Immature natural killer cell (primary cell): Measurements from ENCODE around the gene POLN. TPM values are rescaled to one million over a fixed set of nuclear protein-coding genes. Genes with fewer than 3 reads are reported as not detected.

Source experiments
- DNase-seq, 3 donors: peaks; one replicate each; pipeline ENCODE4 v3.0.0; 2022; ENCODE audit warnings: mixed read lengths in 1 of 3
- H3K27ac Mint-ChIP-seq, 6 donors: one replicate each; pipeline ENCODE4 v1.8.0; 2020; ENCODE audit warnings: mixed read lengths in 6 of 6, mild to moderate bottlenecking in 5 of 6, inconsistent platforms in 4 of 6, moderate library complexity in 3 of 6
- H3K27me3 Mint-ChIP-seq, 3 donors: one replicate each; pipeline ENCODE4 v1.8.0; 2020 to 2021; ENCODE audit warnings: low read depth in 3 of 3, mild to moderate bottlenecking in 3 of 3, mixed read lengths in 3 of 3, moderate library complexity in 3 of 3, inconsistent platforms in 1 of 3
- H3K36me3 Mint-ChIP-seq, 3 donors: one replicate each; pipeline ENCODE4 v1.8.0; 2020; ENCODE audit warnings: mixed read lengths in 3 of 3, inconsistent platforms in 2 of 3, mild to moderate bottlenecking in 2 of 3
- H3K4me1 Mint-ChIP-seq, 2 donors: one replicate each; pipeline ENCODE4 v1.8.0; 2020; ENCODE audit warnings: inconsistent platforms in 2 of 2, mild to moderate bottlenecking in 2 of 2, mixed read lengths in 2 of 2, moderate library complexity in 1 of 2
- H3K4me3 Mint-ChIP-seq, 5 donors: one replicate each; pipeline ENCODE4 v1.8.0; 2020; ENCODE audit warnings: mild to moderate bottlenecking in 5 of 5, mixed read lengths in 5 of 5, inconsistent platforms in 3 of 5, moderate library complexity in 3 of 5
- H3K9me3 Mint-ChIP-seq, 6 donors: one replicate each; pipeline ENCODE4 v1.8.0; 2020; ENCODE audit warnings: mild to moderate bottlenecking in 6 of 6, mixed read lengths in 6 of 6, inconsistent platforms in 4 of 6, moderate library complexity in 3 of 6
- polyA plus RNA-seq, 3 donors: library from polyadenylated mRNA; unstranded; fragments of 300-500 nt; fragmentation: Illumina TruSeq; gene quantifications; one replicate each; pipeline ENCODE4 v1.2.3, GENCODE V29; 2021

The POLN gene
- polyA plus RNA-seq, 3 donors from 2014 or later, result 0.41 to 1.6 TPM; not detected in 1

DNA sequence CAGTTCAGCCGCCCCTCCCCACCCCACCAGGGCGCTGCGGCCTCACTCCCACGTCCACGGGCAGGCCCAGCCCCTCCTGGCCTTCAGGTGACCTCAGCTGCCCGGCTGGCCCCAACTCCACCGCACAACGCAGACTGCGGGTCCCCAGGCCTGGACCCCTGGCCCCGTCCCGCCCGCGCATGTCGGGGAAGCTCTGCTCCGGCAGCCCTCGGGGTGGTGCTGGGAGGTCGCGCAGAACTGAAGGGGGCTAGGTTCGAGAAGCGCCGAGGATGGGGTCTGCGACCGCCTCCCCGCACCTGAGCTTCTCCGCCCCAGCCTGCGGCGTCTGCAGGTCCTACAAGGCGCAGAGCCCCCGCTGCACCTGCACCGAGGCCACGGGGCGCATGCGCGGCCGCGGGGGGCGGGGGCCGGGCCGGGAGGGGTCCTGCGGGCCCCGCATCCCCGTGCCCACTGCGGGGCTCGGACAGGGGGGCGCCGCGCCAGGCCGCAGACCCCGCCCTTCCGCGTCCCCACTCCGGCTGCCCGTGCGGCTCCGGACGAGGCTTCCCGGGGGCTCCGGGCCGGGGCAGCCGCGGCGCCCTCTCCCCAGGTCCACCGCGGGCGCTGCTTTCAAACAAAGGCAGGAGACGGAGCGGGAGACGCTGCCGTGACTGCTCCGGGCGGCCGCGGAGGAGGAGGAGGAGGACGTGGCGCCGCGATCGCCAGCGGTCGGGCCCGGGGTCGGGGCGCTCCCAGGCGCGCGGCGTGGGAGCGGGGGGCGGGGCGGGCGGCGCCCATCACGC, 183.5 kb downstream of the POLN start:
- Mint-ChIP-seq H3K9me3 (no peaks in the 10 kb centered on the region), H3K4me3 (no peak overlapping the region), H3K4me1 (peaks cover 0 to 3% of the 10 kb centered on the region in 2 donors), H3K27ac (no peak overlapping the region), H3K36me3 (no peaks in the 10 kb centered on the region), H3K27me3 (peaks cover 2 to 18% (median 8%) of the 10 kb centered on the region in 3 donors)
- DNase-seq, result no peak

DNA sequence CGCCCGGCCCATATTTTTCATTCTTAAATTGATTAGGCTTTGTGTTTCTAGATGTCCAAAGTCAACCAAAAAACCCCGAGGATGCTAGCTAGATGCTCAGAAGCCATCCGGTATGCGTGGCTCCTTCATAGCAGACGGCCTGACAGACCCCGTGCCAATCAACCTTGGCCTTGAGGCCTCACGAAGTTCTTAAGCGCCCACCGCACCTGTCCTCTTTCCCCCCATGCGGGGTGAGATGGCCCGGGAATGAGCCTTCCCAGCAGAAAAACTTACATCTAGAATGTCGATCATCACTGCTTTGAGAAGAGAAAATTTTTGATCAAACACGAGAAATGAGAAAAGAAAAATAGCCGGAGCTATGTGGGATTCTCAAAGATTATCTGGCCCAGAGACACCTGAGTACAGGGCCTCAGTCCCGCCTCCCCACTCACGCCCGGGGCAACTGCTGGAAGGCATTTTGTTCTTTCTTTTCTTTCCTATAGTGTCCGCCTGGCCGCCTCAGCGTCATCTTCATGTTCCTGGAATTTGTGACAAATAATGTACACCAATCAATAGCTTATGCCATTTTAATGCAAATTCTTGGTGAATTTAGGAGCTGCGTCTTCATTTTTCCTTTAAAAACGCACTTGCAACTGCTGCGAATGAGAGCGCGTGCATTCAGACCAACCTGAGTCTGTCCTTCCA, 184.4 kb downstream of the POLN start:
- H3K4me3 Mint-ChIP-seq, result peak overlapping the region; percentile 42 to 79 (median 67)

DNA sequence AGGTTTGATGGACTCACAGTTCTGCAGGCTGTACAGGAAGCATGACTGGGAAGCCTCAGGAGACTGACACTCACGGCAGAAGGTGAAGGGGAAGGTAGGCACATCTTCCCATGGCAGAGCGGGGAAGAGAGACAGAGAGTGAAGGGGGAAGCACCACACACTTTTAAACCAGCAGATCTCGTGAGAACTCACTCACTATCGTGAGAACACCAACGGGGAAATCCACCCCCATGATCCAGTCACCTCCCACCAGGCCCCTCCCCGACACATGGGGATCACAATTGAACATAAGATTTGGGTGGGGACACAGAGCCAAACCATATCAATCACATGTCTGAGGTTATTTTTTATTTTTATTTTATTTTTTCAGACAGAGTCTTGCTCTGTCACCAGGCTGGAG, 187.7 kb downstream of the POLN start:
- peaks cover 0 to 3% of the 10 kb centered on the region in 2 donors for H3K4me1 Mint-ChIP-seq
- H3K4me3 Mint-ChIP-seq, result no peak overlapping the region
- H3K27me3 Mint-ChIP-seq, result peaks cover 2 to 22% (median 13%) of the 10 kb centered on the region in 3 donors
- no peaks in the 10 kb centered on the region for H3K36me3 Mint-ChIP-seq
- no peak overlapping the region for H3K27ac Mint-ChIP-seq
- peaks cover 0 to 2% (median 0%) of the 10 kb centered on the region in 6 donors for H3K9me3 Mint-ChIP-seq
- DNase-seq, result no peak

More for the DNA sequence above, 184.4 kb downstream of the POLN start:
- Mint-ChIP-seq H3K36me3 (no peaks in the 10 kb centered on the region), H3K4me1 (peaks cover 0 to 3% of the 10 kb centered on the region in 2 donors), H3K27me3 (peaks cover 2 to 18% (median 8%) of the 10 kb centered on the region in 3 donors), H3K27ac (no peak overlapping the region), H3K9me3 (peaks cover 0 to under 1% (median 0%) of the 10 kb centered on the region in 6 donors)
- no peak for DNase-seq

DNA sequence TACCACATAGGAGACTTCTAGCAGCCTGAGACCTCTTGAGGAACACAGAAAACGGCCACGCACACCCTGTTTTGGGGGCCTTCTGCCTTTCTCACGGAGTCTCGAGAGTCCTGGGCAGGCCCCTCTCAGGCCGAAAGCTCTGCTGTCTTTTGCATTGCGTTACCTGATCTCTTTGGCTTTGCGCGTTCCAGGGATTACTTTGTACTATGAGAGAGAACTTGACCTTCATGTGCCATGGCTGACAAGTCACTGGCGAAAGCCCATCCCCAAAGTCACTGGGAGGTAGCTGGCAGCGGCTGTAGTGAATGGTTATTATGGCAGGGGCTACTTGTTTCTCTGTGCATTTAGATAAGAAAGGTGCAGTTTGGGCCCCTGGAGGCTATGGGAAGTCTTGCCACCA, 190.8 kb downstream of the POLN start:
- Mint-ChIP-seq H3K36me3 (no peaks in the 10 kb centered on the region), H3K27ac (no peak overlapping the region), H3K27me3 (peaks cover 2 to 11% (median 9%) of the 10 kb centered on the region in 3 donors), H3K9me3 (peaks cover 0 to 2% (median 0%) of the 10 kb centered on the region in 6 donors), H3K4me1 (no peaks in the 10 kb centered on the region), H3K4me3 (no peak overlapping the region)
- DNase-seq, result no peak

DNA sequence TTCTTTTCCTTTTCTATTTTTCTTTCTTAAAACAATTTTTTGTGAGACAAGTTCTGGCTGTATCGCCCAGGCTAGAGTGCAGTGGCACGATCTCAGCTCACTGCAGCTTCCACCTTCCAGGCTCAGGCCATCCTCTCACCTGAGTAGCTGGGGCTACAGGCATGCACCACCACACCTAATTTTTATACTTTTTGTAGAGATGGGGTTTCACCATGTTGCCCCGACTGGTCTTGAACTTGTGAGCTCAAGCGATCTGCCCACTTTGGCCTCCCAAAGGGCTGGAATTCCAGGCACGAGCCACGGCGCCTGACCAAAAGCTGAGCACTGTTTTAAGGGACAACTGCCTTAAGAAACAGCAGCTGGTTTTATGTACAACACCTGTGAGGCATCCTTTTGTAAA, 192.1 kb downstream of the POLN start:
- peaks cover 6 to 9% (median 8%) of the 10 kb centered on the region in 3 donors for H3K27me3 Mint-ChIP-seq
- no peaks in the 10 kb centered on the region for H3K36me3 Mint-ChIP-seq
- H3K27ac Mint-ChIP-seq, result no peak overlapping the region
- peaks cover 0 to 2% (median 0%) of the 10 kb centered on the region in 6 donors for H3K9me3 Mint-ChIP-seq
- no peak for DNase-seq
- no peak overlapping the region for H3K4me3 Mint-ChIP-seq
- no peaks in the 10 kb centered on the region for H3K4me1 Mint-ChIP-seq

DNA sequence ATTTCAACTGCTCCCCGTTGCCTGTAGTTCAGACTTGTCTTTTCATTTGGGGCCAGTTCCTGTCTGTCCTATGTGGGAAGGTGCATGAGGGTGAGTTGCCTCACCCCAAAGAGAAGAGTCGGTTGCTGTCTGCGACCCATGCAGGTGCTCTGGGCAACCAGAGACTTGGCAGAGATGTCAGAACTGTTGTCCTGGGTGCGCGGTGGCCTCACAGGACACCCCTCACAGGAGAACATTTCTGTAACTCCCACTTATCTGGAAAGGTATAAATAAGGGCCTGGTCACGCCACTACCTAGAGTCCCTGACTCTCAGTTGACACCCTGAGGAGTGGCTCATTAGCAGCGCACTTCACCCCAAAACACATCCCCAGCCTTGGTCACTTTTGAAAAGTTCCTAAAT, 192.5 kb downstream of the POLN start:
- no peak overlapping the region for H3K27ac Mint-ChIP-seq
- peaks cover 0 to 2% (median 0%) of the 10 kb centered on the region in 6 donors for H3K9me3 Mint-ChIP-seq
- H3K4me3 Mint-ChIP-seq, result no peak overlapping the region
- H3K36me3 Mint-ChIP-seq, result no peaks in the 10 kb centered on the region
- no peak for DNase-seq
- no peaks in the 10 kb centered on the region for H3K4me1 Mint-ChIP-seq
- H3K27me3 Mint-ChIP-seq, result peaks cover 6 to 9% (median 8%) of the 10 kb centered on the region in 3 donors

DNA sequence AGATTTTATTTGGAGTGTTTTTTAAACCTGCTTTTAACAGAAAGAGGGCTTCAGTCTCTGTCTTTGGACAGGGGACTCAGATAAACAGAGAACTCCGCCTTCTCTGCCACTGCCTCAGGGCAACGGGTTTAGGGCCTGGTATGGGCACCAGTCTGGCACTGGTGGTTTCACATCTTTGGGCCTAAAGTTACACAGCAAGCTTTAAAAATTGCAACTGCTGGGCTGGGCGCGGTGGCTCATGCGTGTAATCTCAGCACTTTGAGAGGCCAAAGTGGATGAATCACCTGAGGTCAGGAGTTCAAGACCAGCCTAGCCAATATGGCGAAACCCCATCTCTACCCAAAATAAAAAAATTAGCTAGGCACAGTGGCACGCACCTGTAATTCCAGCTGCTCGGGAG, 193.1 kb downstream of the POLN start:
- Mint-ChIP-seq H3K4me1 (no peaks in the 10 kb centered on the region), H3K4me3 (no peak overlapping the region), H3K27ac (no peak overlapping the region), H3K9me3 (peaks cover 0 to 2% (median 0%) of the 10 kb centered on the region in 6 donors), H3K36me3 (no peaks in the 10 kb centered on the region), H3K27me3 (peaks cover 6 to 8% (median 6%) of the 10 kb centered on the region in 3 donors)
- DNase-seq, result no peak

DNA sequence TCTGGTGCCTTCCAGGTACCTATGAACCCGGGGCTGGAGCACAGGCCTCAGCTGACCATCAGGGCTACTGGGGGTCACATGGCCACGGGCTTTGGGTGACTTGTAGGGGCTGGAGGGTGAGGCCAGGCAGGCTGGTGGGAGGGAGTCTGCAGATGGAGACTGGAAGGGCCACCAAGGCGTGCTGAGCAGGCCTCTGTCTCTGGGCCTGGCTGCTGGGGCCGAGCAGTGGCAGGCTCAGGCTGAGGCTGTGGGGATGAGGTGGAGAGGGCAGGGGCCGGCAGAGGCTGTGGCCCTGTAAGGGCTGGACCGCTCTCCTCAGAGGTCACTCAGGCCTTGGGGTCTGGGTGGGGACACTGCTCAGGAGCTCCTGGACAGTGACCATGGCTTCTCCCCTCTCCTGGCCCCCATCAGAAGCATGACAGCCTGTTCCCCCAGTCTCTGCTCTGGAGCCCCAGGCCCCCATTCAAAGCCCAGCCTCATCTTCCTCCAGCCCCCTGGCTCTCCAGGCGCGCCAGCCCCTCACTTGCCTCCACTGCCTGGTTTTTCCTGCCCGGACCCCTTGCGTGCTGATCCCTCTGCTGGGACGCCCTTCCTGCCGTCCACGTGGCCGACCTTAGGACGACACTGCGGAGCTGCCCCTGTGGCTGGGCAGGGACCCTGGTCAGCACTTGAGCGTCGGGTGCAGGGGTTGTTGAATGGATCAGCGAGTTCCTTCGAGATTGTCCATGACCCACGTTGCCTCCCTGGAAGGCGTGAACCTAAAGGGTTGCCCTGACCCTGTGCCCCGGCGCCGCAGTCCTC, 193.9 kb downstream of the POLN start:
- H3K36me3 Mint-ChIP-seq, result no peaks in the 10 kb centered on the region
- peaks cover 6 to 10% (median 8%) of the 10 kb centered on the region in 3 donors for H3K27me3 Mint-ChIP-seq
- no peaks in the 10 kb centered on the region for H3K4me1 Mint-ChIP-seq
- H3K4me3 Mint-ChIP-seq, result no peak overlapping the region
- DNase-seq, result no peak
- peaks cover 0 to 2% (median 0%) of the 10 kb centered on the region in 6 donors for H3K9me3 Mint-ChIP-seq
- H3K27ac Mint-ChIP-seq, result no peak overlapping the region

DNA sequence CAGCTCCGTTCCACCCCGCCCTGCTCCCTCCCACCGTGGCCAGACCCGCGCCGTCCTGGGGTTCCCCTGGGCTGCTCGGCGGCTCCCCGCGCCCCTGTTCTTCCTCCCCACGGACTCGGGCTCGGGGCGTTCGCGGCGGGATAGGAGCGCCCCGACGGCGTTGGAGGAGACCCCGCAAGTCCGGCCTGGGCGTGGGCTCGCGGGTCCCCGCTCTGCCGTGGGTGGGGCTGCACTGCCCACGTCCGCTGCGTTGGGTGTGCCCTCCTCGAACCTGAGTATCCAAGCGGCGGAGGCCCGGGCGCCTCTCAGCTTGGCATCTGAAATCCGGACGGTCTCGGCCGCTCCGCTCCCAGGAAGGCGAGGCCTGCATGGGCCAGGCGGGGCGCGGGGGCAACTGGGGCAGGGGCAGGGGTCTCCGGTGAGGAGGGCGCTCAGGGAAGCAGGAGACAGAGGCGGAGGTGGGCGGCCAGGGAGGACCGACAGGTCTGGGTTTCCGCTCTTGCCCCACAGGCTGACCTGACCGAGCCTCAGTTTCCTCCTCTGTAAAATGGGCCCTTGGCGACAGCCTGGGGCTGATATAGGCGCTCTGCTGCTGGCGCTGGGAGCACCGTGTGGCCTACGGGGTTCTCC, 194.8 kb downstream of the POLN start:
- H3K27me3 Mint-ChIP-seq, result peaks cover 6 to 13% (median 8%) of the 10 kb centered on the region in 3 donors
- no peaks in the 10 kb centered on the region for H3K36me3 Mint-ChIP-seq
- H3K4me3 Mint-ChIP-seq, result no peak overlapping the region
- H3K27ac Mint-ChIP-seq, result no peak overlapping the region
- no peak for DNase-seq
- H3K9me3 Mint-ChIP-seq, result no peaks in the 10 kb centered on the region
- no peaks in the 10 kb centered on the region for H3K4me1 Mint-ChIP-seq

DNA sequence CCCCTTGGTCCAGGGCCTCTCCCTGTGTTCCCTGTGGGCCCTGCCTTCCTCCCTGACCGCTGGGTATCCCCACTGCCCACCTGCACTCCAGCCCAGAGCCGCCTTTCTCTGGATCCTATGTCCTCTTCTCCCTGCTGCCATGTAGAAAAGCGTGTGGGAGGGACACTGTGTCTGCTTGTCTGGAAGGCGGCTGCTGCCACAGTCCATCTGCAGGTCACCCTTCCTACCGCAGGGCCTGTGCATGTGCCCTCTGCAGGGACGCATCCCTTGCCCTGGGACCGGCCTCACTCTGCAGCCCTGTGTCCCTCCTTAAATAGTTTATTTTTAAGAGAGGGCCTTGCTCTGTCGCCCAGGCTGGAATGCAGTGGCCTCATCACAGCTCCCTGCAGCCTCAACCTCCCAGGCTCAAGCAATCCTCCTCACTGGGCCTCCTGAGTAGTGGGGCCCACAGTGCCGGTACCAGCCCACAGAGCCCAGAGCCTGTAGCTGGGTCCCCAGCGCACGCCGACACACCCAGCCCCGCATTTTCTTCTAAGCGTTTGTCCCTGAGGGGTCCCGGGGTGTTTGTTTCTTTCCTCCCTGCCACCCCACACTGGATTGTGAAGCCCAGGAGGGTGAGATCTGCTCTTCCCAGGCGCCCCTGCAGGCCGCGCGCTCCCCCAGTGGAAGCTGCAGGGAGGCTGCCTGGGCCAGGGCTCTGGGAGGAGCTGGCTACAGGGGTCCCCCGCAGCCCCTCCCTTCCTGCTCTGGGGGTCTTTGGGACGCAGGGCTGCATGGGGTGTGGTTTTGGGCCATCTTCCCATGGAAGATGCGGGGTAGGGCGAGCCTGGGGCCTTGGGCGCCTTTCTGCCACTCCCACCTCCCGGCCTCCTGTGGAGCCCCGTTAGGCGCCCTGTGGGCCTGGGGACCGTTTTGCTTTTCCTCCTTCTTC, 195.6 kb downstream of the POLN start:
- Mint-ChIP-seq H3K36me3 (no peaks in the 10 kb centered on the region), H3K4me3 (no peak overlapping the region), H3K4me1 (no peaks in the 10 kb centered on the region), H3K27ac (no peak overlapping the region), H3K9me3 (no peaks in the 10 kb centered on the region), H3K27me3 (peaks cover 6 to 10% (median 8%) of the 10 kb centered on the region in 3 donors)
- DNase-seq, result no peak

DNA sequence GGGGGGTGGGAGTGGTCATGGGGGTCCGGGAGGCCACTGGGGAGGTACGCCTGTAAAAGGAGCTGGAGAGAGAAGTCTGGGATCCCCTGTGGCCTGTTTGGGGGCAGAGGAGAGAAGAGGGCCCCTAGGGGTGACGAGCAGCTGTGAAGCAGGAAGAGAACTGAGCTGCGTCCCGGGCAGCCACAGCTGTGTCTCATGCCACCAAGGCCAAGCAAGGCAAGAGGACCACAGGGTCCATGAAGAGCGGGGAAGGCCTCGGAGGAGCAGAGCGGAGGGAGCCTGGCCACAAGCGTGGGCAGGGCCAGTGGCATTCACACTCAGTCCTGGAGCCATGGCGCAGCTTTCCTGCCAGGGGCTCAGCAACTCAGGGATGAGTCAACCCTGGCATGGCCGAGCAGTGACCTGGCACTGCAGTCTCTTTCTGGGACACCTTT, 196.4 kb downstream of the POLN start:
- Mint-ChIP-seq H3K9me3 (no peaks in the 10 kb centered on the region), H3K4me1 (no peaks in the 10 kb centered on the region), H3K27me3 (peaks cover 4 to 8% (median 5%) of the 10 kb centered on the region in 3 donors), H3K36me3 (no peaks in the 10 kb centered on the region), H3K27ac (no peak overlapping the region), H3K4me3 (no peak overlapping the region)
- no peak for DNase-seq

DNA sequence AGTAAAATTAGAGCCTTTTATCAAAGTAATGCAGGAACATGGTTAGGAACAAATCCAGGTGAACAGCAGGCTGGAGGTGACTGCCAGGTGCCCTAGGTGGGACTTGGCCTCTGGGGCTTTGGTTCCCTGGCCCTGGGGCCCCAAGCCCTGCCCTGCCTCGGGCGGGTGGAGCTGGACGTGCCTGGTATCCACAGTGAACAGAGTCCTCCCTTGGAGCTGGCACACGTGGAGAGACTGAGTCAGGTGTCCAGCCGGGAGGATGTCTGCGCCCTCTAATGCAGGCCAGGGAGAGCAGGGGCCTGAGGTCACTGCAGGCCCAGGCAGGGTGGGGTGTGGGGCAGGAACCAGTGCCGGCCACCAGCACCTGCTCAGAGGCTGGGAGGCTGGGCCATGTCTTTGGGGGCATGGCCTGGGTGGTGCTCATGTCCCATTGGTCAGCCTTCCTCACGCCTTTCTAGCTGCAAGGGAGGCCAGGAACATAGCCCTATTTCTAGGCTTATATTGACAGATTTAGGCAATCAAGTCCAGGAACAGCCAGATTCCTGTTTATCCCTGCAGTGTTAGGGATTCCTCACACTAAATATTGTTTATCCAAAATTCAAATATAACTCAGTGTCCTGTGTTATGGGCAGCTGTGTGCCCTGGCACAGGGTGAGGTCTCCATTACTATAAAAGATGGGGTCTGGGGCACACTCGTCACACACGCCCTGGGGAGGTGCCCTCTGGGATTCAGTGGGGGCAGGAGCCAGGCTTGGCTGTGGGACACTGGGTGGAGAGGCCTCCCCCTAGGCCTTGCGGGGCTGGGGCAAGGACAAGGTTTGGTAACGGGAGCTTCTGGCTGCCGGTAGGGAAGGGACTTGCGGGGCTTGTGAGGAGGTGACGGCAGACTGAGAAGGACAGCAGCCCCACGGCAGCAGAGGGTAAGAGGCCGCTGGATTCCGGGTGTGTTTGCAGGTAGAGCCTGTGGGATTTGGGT, 197.1 kb downstream of the POLN start:
- DNase-seq, result no peak
- no peak overlapping the region for H3K27ac Mint-ChIP-seq
- H3K9me3 Mint-ChIP-seq, result no peaks in the 10 kb centered on the region
- no peaks in the 10 kb centered on the region for H3K36me3 Mint-ChIP-seq
- H3K4me1 Mint-ChIP-seq, result peaks cover 2 to 3% of the 10 kb centered on the region in 2 donors
- peaks cover 1 to 9% (median 8%) of the 10 kb centered on the region in 3 donors for H3K27me3 Mint-ChIP-seq
- H3K4me3 Mint-ChIP-seq, result no peak overlapping the region
